CMK (cell line): ENCODE results near the gene IL2RA.
"Not testable (repeated sequence)": the region's sequence is repeated elsewhere in the genome, so short reads cannot be mapped to it uniquely, and the experiment has no call there.

ENCODE experiments used
- DNase-seq: peaks from one replicate; pipeline ENCODE4 v3.0.0-alpha.2; 2010; ENCODE audit warnings: low read depth

IL2RA gene

DNA sequence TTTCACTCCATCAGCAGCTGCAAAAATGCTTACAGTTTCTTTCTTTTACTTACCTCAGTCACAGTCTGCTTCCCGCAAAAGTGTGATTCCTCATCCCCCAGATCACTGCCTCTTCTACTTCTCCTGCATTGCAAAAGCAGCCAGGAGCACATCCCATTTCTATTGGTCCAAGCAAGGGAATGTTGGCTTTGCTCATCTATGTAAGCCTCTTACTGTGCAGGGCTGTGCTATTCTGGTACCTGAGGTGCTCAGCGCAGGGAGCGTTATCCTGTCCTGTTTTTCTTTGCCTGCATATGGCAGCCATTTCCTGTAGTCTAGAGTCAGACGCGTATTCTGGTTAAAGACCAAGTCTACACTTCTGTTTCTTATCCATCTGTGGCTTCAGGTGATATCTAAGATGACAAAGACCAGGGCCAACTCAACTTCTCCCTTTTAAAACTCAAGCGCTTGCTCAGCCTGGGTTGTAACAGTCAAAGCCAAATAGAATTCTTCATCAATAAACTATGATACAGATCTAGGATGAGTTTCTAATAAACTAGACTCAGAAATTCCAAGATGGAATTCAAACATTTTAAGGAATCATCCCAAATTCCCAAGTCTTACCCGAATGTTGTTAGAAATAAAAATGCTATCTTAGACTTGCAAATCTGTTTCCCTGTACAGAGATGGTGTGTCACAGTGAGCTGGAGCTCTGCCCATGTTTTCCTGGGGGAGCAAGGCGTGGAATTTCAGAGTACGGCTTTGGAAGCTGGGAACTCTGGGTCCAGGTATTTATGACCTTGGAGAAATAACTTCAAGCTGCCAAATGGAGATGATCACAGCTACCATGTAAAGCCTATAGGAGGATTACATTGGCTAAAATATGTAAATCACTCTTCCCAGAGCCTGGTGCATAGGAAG is 20.6 kb upstream of the IL2RA start:
- no peak for DNase-seq

DNA sequence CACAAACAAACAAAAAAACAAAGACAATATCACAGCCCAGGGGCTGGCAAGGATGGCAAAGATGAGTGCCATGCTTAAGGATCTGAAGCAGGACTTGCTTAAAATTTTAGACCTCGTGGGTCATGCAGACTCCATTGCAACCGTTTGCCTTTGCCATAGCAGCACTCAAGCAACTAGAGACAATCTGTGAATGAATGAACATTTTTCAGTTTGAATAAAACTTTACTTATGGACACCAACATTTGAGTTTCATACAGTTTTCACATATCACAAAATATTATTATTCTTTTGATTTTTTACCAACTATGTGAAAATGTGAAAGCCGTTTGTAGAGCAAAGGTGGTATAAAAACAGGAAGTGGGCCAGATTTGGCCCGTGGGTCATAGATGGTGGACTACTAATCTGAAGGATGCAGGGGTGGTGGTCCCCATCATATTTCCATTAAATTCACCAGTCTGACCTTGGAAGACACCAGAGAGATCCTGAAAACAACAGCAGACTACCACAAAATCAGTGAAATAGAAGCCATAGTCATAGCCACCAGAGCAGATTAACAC is 18.3 kb upstream of the IL2RA start:
- DNase-seq, result no peak

DNA sequence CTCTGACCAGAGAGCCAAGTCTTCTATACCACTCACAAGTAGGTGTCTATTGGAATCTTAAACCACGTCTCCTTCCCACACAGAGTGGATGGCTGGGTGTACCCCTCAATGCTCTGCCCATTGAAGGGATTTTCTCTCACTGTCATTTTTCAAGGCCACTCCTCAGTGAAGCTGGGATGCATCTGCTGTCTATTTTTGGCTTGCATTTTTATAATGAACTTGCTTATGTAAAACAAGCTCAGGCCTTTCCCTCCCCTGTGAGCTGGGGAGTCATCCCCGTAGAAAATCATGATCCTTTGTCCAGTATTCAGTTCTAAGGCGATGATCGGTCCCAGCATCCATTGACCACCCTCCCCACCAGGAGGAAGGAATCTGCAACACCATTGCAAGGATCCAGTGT is 16.9 kb upstream of the IL2RA start:
- DNase-seq, result no peak

DNA sequence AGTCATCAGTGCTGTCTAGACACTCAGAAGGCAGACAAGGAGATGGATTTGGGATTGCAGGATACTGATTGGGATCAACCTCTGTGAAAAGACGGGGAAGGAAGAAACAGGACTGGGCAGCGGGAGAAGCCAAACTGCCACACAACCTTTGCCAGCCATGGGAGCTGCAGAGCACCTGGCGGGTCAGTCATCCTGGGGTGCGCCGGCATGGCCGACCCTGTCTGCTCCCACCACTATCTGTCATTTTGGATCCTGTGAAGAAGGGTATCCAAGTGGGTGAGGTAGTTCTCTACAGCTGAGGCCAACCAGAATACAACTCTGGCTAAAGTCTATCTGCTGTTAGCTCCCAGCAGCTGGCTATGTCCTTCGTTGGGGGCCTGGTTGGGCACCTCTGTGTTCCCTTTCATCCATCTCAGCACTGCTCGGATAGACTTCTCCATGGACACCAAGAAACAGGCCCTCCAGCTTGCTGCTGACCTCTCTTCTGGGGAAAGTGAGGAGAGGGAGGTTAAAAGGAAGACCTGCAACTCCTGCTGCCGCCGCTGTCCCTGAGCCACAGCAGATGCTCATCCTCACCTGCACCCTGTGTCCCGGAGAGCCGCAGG is 15.0 kb upstream of the IL2RA start:
- no peak for DNase-seq

DNA sequence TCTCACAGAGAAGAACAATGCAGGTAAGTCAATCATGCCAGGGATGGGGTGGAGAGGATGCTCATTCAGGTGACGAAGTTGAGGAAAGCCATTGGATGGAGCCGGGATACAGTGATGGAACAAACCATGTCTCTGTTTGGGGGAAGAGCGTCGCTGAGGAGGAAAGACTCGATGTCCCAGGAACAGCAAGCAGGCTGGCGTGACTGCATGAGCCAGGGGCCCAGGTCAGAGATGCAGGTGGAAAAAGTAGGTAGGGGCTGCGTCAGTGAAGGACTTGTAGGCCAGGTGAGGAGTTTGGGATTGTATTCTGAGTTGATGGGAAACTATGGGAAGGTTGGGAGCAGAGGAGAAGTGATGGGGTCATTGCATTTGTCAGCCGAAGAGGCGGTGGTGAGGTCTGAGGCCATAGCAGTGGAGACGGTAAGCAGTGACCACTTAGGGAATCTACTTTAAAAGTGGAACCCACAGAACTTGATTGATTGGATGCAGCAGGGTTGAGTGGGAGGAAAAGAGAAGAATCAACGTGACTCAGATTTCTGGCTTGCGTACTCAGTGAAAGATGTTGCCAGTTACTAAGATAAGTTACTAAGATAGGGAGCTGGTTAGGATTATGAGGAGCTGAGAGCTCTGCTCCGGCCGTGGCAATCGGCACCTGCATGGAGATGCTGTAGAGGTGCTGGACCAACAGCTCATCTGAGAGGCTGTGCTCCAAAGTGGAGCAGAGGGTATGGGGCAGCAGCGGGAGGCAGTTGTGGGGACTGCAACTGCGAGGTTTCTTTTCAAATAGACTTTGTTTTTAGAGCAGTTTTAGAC is 12.5 kb upstream of the IL2RA start:
- DNase-seq, result no peak

DNA sequence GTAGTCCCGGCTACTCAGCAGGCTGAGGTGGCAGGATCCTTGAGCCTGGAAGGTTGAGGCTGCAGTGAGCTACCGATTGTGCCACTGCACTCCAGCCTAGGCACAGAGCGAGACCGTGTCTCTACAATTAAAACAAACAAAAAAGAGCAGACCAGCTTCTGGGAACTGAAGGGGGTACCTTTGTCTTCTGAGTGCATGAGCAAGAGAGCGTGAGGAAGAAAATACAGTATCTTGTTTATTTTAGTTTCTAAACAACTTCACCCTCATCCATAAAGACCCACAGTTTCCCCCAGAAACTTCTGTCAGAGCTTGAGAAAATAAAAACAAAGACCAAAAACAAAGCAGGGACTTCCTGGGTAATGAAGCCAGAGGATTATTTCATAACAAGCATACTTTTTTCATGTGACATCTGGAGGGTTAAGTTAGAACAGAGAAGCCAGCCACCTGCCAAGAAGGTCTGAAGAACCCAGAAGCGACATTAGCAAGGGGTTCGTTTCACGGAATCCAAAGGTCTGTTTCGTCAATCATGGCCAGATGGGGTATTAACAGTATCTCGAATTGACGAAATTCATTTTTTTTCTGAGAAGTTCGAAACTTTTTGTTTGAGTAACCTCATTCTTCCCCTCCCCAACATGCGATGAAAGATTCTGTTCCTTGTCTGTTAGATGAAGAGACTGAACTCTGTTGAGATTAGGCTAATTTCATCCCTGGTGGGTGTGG is 10.2 kb upstream of the IL2RA start:
- DNase-seq, result no peak

DNA sequence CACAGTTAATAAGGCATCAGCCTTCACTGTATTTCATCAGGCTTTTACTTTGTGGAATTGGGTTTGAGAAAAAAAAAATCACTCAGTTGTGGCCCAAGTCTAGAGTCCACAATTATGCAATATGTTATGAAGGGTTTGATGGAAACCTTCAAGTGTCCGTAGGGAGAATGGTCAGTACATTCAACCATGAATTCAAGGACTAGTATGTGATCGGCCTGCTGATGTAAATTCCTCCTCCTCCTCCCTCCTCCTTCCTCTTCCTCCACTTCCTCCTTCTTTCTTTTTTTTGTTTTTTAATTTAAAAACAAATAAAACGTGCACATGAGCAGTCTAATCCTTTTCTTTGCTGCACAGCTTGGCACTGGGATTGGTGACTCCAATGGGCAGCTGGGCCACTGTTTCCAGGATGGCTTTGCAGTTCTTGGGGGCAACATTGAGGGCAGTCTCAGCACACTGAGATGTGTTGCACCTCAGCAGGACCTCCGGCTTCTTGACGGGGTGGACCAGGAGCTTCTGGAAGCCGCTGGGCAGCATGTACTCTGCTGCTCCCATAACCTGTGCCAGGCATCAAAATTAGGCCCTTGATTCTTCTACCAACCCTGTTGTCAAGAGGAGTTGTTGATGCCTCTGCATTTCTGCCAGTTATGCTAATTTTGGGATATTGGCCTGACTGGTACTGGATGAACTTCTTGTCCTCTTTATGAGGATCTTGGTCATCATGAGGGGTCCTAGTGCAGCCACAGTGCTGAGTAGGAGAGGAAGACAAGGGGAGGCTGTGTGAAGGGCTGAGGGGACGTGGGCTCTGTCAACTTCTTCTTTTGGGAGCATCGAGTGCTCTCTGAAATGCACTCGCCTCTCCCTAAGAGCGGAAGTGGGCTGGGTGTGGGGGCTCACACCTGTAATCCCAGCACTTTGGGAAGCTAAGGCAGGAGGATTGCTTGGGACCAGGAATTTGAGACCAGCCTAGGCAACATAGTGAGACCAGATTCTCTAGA is 9.3 kb upstream of the IL2RA start:
- no peak for DNase-seq

DNA sequence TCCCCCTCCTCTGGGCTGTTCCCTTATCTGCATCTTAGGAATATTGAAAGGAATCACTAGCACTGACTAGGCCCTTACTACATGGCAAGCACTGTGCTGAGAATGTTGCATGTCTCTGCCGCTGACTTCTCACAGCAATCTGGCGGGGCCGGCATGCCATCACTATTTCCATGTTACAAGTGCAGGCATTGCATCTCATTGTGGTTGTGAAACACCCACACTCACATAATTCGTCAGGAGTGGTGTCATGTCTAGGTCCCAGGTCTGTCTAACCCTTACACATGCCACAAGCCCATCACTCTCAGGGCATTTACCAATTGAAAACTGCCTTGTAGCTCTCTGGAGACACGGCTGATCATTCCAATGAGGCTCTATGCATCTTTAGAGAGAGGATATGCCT is 8.5 kb upstream of the IL2RA start:
- DNase-seq, result no peak

DNA sequence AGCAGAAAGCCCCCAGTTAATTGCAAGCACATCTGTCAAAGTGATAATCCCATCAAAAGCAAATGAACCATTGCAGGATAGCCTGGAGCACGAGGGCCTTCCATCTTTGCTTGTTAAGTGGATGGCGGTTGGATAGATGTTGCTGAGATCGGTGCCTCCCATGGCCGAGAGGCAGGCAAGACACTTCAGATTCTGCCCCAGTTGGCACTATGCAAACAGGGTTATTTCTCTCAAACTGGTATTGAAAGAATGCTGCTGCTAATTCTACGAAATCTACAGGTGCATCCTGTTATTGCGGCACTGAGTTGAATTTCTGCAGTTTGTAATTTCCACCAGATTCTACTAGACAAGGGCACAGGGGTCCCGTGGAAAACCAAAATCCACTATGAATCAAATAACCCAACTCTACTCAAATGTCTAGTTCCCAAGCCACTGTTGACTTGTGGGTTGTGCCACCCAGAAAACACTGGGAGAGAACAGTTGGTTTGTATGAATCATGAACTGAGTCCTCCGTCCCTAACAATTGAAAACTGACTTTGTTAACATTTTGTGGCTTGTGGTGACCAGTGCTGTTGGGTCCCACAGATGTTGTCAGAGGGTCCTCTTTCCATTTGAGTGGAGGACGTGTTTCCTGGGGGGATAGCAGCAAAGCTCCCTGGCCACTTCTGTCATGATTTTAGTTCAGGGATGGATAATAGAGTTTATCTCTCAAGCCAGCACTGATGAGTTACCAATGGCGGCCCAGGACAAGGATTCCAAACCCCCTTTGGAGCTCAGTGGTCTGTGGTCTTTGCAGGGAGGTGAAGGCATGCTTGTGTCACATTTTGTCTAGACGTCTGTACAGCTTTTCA is 7.1 kb upstream of the IL2RA start:
- no peak for DNase-seq

DNA sequence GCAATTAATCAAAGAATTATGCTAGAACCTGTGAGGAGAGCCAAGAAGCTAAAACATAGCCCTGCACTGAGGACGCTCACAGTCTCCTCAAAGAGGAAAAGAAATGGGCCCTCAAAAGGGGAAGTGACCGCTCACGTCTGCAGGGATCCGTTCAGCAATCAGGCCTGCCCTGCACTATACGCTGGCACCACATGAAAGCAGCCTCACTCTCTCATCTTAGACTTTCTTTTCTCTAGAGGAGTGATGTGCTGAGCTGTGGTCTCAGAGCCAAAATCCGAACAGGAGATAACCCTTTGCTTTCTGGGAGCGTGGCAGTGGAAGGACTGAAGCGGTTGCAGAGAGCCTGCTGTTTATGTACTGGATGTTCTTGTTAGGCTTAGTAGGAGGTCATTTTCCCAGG is 6.3 kb upstream of the IL2RA start:
- no peak for DNase-seq

DNA sequence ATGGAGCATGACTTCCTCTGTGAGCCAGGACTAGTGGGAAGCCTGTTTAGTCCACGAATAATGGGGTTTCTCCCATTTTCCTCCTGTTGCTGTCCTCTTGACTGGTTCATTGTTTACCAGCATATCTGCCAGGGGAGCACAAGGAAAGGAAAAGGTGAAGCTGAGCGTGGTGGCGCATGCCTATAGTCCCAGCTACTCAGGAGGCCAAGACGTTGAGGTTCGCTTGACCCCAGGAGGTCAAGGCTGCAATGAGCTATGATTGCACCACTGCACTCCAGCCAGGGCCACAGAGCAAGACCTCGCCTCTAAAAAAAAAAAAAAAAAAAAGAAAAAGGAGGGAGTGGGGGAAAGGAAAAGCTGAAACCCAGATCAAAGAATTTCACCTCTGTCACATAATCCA is 5.8 kb upstream of the IL2RA start:
- no peak for DNase-seq

DNA sequence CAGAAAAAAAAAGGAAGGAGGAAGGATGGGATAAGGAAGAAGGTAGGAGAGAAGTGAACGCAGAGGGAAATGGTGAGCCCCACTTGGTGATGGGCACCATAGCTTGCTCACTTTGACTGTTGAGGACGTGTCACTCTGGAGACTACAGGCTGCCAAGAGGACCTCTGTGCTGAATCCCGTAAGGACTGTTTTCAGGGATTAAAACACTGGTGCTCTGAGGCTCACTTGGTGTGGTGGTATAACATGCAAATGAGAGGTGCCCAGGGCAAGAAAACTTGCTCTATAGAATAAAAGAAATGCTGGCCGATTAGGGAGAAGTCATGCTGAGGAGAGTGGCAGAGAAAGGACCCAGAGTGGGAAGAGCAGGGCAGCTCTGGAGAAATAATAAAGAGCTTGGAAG is 5.3 kb upstream of the IL2RA start:
- DNase-seq, result no peak

DNA sequence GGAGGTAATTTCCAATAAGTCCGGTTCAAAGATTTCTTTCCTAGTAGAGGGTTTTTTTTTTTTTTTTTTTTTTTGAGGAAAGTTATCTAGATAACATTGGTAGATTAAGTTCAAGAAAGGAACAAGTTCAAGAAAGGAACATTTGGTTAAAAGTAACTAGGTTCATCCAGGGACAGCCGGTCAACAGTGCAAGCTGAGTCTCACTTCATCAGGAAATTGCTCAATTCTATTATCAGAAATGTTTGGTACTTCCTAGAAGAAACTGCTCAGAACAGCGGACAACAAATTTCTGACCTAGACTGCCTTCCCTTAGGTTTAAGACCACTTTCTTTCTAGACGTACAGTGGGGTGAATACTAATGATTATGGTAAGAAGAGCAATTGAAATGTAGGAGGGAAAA is 3.7 kb upstream of the IL2RA start:
- no peak for DNase-seq

DNA sequence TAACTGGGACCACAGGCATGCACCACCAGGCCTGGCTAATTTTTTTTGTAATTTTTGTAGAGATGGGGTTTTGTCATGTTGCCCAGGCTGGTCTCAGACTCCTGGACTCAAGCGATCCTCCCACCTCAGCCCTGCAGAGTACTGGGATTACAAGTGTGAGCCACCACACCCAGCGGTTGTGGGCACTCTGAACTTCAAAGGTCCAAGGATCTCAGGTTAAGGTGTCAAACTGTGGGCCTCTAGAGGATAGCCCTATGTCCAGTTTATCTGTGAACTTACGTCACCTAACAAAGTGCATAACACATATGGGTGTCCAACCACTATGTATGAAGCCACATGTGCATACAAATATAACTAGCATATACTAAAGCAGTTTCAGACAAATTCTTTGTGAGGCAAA is 3.2 kb upstream of the IL2RA start:
- DNase-seq, result no peak

DNA sequence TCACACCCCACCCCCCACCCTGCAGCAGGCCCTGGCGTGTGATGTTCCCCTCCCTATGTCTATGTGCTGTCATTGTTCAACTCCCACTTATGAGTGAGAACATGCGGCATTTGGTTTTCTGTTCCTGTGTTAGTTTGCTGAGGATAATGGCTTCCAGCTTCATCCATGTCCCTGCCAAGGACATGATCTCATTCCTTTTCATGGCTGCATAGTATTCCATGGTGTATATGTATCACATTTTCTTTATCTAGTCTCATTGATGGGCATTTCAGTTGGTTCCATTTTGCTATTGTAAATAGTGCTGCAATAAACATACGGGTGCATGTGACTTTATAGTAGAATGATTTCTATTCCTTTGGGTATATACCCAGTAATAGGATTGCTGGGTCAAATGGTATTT is 2.6 kb upstream of the IL2RA start:
- not testable (repeated sequence) for DNase-seq

DNA sequence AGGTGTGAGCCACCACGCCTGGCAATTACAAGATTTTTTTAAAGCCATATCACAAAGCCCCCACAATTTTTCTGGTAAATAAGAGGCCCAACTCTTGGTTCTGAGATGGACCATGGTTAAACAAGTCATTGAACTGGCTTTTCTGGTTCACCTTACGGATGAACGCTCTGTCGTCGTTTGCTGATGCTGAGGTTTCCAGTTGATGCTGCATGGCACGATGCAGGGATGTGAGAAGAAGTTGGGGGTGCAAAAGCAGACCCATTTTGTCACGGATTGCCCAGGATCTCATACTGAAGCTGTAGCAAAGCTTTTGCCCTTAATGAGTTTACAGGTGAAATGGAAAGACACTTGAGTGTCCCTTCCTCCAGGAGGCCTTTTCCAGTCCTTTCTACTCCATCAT is 2.0 kb upstream of the IL2RA start:
- DNase-seq, result no peak

DNA sequence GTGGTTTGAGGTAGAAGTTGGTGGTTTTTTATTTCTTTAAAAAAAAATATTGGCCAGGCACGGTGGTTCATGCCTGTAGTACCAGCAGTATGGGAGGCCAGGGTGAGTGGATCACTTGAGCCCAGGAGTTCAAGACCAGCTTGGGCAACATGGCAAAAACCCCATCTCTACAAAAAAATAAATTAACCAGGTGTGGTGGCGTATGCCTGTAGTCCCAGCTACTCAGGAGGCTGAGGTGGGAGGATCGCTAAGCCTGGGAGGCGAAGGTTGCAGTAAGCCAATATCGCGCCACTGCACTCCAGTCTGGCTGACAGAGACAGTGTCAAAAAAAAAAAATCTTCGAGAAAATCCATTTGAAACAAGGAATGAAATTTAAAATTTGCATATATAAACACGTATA is 1.1 kb downstream of the IL2RA start:
- DNase-seq, result no peak

DNA sequence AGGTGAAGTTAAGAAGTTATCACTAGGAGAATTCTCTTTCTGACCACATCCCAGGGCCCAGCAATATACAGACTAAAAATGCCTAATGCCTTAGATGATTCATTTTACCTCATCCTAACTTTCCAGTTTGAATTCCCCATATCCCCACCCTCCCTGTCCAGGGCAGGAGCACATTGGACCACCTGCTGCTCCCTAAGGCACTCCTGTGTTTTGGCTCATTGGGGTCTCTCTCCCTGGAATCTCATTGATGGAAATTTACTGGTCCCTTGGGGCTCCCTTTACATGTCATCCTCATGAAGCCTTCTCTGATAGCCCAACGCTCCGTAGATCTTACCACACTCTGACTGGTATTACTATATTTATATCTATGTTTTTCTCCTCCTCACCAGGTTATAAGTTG is 2.7 kb downstream of the IL2RA start:
- no peak for DNase-seq

DNA sequence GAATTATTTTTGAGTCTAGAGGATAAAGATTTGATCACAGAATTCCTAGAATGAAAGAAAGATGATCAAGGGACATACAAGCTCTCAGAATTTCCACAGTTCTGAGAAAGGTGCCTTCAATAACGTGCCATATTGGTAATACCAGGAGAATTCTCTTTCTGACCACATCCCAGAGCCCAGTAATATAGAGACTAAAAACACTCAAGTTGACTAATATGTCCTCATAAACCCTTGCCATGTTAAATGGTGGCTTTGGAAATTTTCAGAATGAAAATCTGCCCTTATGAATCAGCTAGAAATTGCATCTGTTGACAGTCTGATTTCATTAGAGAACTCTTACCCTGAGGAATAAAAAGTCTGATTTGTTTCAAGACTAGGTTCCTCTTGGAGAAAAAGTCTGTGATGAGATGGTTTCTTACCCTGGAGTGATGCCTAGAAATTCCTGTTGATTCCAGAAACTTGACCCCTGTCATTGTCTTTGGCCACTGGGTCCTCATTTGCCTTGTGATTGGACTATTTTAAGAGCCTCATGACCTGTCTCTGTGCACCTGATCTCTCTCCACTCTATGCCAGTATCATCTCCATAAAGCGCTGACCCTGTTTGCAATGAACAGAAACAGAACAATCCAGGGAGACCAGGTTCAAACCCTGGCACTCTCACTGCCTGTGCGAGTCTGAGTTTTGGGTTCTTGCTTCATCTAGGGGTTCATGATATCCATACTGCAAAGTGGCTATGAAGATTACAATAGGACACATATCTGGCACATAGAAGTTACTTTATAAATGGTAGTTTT is 3.3 kb downstream of the IL2RA start:
- no peak for DNase-seq
